ENCODE data around the gene ECI1. TPM values are rescaled to one million over a fixed set of nuclear protein-coding genes. Genes with fewer than 3 reads are reported as not detected.
"Not testable (repeated sequence)": the region's sequence is repeated elsewhere in the genome, so short reads cannot be mapped to it uniquely, and the experiment has no call there.

Gene ECI1
- total RNA-seq, 2 experiments from 2014 or later = 36.0 to 41.1 TPM

- peak overlapping the region; percentile 81 for H3K27ac Mint-ChIP-seq
- H3K36me3 Mint-ChIP-seq (ENCODE audit: low read depth) = peaks cover 16% of the 10 kb centered on the region
- ChIA-PET CTCF (interaction anchor here (2.1 kb wide), 1 partner anchor 10 kb away, joined by 6 read pairs; the partner anchor contains the start of gene PGP), POLR2A (interaction anchor here (0.7 to 1.6 kb wide), 4 partner anchors 10 to 240 kb away, joined by 3 to 4 read pairs (median 3); partner anchors contain the start of genes ECI1, PGP and RPS2)
- ATAC-seq = no peak
- peaks cover 24% of the 10 kb centered on the region for H3K4me1 Mint-ChIP-seq (ENCODE audit: low read depth)
- peaks cover 10% of the 10 kb centered on the region for H3K27me3 Mint-ChIP-seq (ENCODE audit: low read depth)
- peak overlapping the region; percentile 78 for H3K4me3 Mint-ChIP-seq
- no peaks in the 10 kb centered on the region for H3K9me3 Mint-ChIP-seq (ENCODE audit: insufficient read depth)
- DNase-seq = no peak
Observed at GRCh38 chr16:2204416-2205103, 46.8 kb downstream of the ECI1 start.

DNA sequence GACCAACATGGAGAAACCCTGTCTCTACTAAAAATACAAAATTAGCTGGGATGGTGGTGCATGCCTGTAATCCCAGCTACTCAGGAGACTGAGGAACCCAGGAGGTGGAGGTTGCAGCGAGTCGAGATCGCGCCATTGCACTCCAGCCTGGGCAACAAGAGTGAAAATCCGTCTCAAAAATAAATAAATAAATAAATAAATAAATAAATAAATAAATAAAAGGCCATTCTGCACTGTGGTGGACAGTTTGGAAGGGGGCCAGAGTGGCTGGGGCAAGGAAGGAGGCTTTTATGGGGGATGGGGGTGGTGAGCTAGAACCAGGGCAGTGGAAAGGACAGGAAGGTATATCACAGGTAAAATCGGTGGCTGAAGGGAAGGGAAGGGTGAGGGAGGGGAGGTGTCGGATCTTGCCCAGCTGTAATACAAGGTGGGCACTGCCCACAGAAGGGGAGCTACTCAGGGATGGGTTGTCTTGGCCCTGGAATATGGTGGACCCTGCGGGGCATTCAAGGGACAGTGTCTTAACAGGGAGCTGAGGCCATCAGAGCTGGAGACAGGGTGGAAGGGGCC is 48.2 kb downstream of the ECI1 start:
- Mint-ChIP-seq H3K36me3 (ENCODE audit: low read depth) (peaks cover 15% of the 10 kb centered on the region), H3K27me3 (ENCODE audit: low read depth) (peaks cover 20% of the 10 kb centered on the region), H3K4me1 (ENCODE audit: low read depth) (peaks cover 24% of the 10 kb centered on the region), H3K4me3 (peak overlapping the region; percentile 2)
- DNase-seq; H3K27ac Mint-ChIP-seq; H3K9me3 Mint-ChIP-seq (ENCODE audit: insufficient read depth); ATAC-seq: not testable (repeated sequence)
- ChIA-PET POLR2A (interaction anchor here (1.0 kb wide), 1 partner anchor 48 kb away, joined by 3 read pairs; the partner anchor contains the start of gene TRAF7), CTCF (interaction anchor here (1.0 kb wide), 1 partner anchor 8 kb away, joined by 3 read pairs; no protein-coding TSS in a partner anchor)

DNA sequence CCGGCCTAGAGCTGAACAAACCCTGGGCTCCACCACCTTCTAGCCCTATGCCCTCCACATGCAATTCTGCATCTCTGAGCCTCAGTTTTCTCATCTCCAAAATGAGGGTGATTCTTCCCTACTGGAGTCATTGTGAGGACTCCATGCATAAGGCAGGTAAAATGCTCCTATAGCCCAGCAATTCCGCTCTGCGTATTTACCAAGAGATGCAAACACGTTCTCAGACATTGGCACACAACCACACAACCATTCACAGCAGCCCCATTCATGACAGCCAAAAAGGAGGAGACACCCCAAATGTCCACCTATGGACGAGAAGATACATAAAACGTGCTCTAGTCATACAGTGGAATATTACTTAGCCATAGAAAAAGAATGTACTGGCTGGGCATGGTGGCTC is 51.1 kb downstream of the ECI1 start:
- POLR2A ChIA-PET = interaction anchor here (1.2 kb wide), 1 partner anchor 14 kb away, joined by 3 read pairs; the partner anchor contains the start of gene PGP
- DNase-seq (no peak), ATAC-seq (no peak)
- Mint-ChIP-seq H3K27me3 (ENCODE audit: low read depth) (peaks cover 37% of the 10 kb centered on the region), H3K9me3 (ENCODE audit: insufficient read depth) (no peaks in the 10 kb centered on the region), H3K27ac (no peak overlapping the region), H3K36me3 (ENCODE audit: low read depth) (no peaks in the 10 kb centered on the region), H3K4me3 (no peak overlapping the region), H3K4me1 (ENCODE audit: low read depth) (peaks cover 7% of the 10 kb centered on the region)
- CTCF ChIA-PET = no interaction called here

- DNase-seq = no peak
- ATAC-seq = no peak
Observed at GRCh38 chr16:2199621-2200139, 51.7 kb downstream of the ECI1 start.

DNA sequence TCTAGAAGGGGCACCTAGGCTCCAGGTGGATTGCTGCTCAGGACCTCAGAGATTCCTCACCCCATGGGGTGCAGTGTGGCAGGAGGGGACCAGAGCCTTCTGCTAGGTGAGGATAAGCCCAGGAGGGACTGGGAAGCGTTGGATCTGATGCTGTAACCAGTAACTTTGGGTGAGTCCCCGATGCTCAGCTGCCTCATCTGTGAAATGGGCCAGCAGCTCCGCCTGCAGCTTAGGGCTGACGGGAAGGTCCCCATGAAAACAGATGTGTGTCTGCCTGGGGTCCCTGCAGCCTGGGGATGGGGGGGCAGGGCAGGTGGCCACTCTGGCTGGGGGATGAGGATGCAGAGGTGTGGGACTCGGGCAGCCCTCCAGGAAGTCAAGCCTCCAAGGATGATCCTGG is 52.3 kb downstream of the ECI1 start:
- ATAC-seq = no peak
- no peaks in the 10 kb centered on the region for H3K36me3 Mint-ChIP-seq (ENCODE audit: low read depth)
- no peak for DNase-seq
- H3K27me3 Mint-ChIP-seq (ENCODE audit: low read depth) = peaks cover 48% of the 10 kb centered on the region
- no peaks in the 10 kb centered on the region for H3K9me3 Mint-ChIP-seq (ENCODE audit: insufficient read depth)
- ChIA-PET POLR2A (interaction anchor here (1.2 kb wide), 1 partner anchor 16 kb away, joined by 3 read pairs; the partner anchor contains the start of gene PGP), CTCF (no interaction called here)
- no peak overlapping the region for H3K27ac Mint-ChIP-seq
- H3K4me3 Mint-ChIP-seq = no peak overlapping the region
- H3K4me1 Mint-ChIP-seq (ENCODE audit: low read depth) = peaks cover 3% of the 10 kb centered on the region

More at GRCh38 chr16:2199621-2200139, 51.7 kb downstream of the ECI1 start:
- Mint-ChIP-seq H3K36me3 (ENCODE audit: low read depth) (no peaks in the 10 kb centered on the region), H3K4me1 (ENCODE audit: low read depth) (peaks cover 7% of the 10 kb centered on the region), H3K27ac (no peak overlapping the region), H3K9me3 (ENCODE audit: insufficient read depth) (no peaks in the 10 kb centered on the region), H3K4me3 (no peak overlapping the region), H3K27me3 (ENCODE audit: low read depth) (peaks cover 42% of the 10 kb centered on the region)
- CTCF ChIA-PET = no interaction called here
- POLR2A ChIA-PET = interaction anchor here (1.2 kb wide), 1 partner anchor 15 kb away, joined by 3 read pairs; the partner anchor contains the start of gene PGP

DNA sequence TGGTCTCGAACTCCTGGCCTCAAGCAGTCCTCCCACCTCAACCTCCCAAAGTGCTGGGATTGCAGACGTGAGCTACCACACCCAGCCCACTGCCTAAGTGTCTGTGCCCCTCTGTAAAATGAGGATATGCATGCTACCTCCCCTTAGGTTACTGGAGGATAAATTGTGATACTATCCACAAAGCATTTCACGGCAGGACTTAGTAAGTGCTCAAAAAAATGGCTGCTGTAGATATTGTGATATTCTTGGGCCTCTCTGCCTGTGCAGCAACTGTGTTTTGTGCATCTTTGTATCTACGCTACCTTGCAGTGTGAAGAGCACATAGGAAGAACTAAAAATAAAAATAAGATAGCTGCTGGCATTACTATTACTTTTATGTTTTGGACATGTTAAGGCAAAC is 53.1 kb downstream of the ECI1 start:
- CTCF ChIA-PET = no interaction called here
- POLR2A ChIA-PET = no interaction called here
- Mint-ChIP-seq H3K27ac (no peak overlapping the region), H3K9me3 (ENCODE audit: insufficient read depth) (no peaks in the 10 kb centered on the region), H3K4me3 (no peak overlapping the region), H3K4me1 (ENCODE audit: low read depth) (peaks cover 3% of the 10 kb centered on the region), H3K27me3 (ENCODE audit: low read depth) (peaks cover 49% of the 10 kb centered on the region), H3K36me3 (ENCODE audit: low read depth) (no peaks in the 10 kb centered on the region)
- ATAC-seq (no peak), DNase-seq (no peak)

GRCh38 chr16:2197765-2198164 is 53.6 kb downstream of the ECI1 start:
- ChIA-PET POLR2A (no interaction called here), CTCF (no interaction called here)
- H3K4me1 Mint-ChIP-seq (ENCODE audit: low read depth) = peaks cover 3% of the 10 kb centered on the region
- ATAC-seq (no peak), DNase-seq (no peak)
- peaks cover 49% of the 10 kb centered on the region for H3K27me3 Mint-ChIP-seq (ENCODE audit: low read depth)
- no peak overlapping the region for H3K4me3 Mint-ChIP-seq
- no peak overlapping the region for H3K27ac Mint-ChIP-seq
- H3K36me3 Mint-ChIP-seq (ENCODE audit: low read depth) = no peaks in the 10 kb centered on the region
- H3K9me3 Mint-ChIP-seq (ENCODE audit: insufficient read depth) = no peaks in the 10 kb centered on the region

GRCh38 chr16:2196981-2197511 is 54.3 kb downstream of the ECI1 start:
- ChIA-PET POLR2A (interaction anchor here (0.8 kb wide), 1 partner anchor 43 kb away, joined by 4 read pairs; no protein-coding TSS in a partner anchor), CTCF (no interaction called here)
- ATAC-seq (no peak), DNase-seq (no peak)
- H3K9me3 Mint-ChIP-seq (ENCODE audit: insufficient read depth) = no peaks in the 10 kb centered on the region
- H3K36me3 Mint-ChIP-seq (ENCODE audit: low read depth) = no peaks in the 10 kb centered on the region
- H3K27me3 Mint-ChIP-seq (ENCODE audit: low read depth) = peaks cover 45% of the 10 kb centered on the region
- H3K27ac Mint-ChIP-seq = no peak overlapping the region
- peak overlapping the region; percentile 25 for H3K4me3 Mint-ChIP-seq
- H3K4me1 Mint-ChIP-seq (ENCODE audit: low read depth) = peaks cover 3% of the 10 kb centered on the region

GRCh38 chr16:2196162-2196980 is 55.0 kb downstream of the ECI1 start, which contains the start of gene CASKIN1:
Gene CASKIN1, minus strand, starts transcription at chr16:2196605. Its CDS starts 173 bp downstream, at chr16:2196432.
- CTCF ChIA-PET = interaction anchor here (2.7 kb wide), 1 partner anchor 304 kb away, joined by 20 read pairs; no protein-coding TSS in a partner anchor
- H3K27ac Mint-ChIP-seq = no peak within 1 kb of the TSS
- DNase-seq (no peak), ATAC-seq (peak; percentile 58)
- H3K4me3 Mint-ChIP-seq = peak within 1 kb of the TSS; percentile 25
- H3K36me3 Mint-ChIP-seq (ENCODE audit: low read depth) = no peaks in the 10 kb centered on the region
- POLR2A ChIA-PET = interaction anchor here (0.8 kb wide), 1 partner anchor 42 kb away, joined by 4 read pairs; no protein-coding TSS in a partner anchor
- H3K27me3 Mint-ChIP-seq (ENCODE audit: low read depth) = peaks cover 44% of the 10 kb centered on the region
- H3K4me1 Mint-ChIP-seq (ENCODE audit: low read depth) = peaks cover 3% of the 10 kb centered on the region
- no peaks in the 10 kb centered on the region for H3K9me3 Mint-ChIP-seq (ENCODE audit: insufficient read depth)

DNA sequence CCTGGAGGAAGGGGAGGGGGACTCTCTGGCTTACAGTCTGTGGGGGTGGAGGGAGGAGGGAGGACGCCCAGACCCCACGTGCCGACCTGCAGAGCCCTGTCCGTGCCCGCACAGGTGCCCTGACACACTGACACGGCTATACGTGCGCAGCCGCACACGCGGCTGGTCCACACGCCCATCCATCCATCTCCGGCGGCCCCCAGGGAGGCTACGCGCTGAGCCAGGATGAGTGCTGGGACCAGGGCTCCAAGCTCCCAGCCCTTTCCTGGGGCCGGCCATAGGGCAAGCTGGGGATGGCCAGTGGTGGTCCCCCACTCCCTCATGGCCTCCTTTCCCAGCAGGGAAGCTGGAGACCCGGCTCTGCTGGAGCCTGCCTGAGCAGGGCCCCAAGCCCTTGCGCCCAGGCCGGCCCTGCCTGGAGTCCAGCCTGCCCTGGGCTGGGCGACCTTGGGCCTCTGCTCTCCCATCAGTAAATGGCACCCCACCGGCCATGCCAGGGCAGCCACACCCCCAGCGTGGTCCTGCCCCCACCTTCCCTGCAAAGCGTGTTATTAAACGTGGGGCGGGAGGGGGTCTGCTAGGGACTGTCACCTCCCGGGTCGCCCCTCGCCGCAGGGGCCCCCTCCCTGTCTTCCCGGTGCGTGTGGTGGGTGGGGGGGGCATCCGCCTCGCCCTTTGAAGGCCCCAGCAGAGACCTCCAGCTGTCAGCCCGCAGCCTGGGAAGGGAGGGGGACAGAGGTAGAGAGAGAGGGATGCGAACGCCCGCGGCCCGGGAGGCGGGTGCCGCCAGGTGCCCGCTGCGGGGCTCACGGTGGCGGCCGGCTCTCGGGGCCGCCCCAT is 55.8 kb downstream of the ECI1 start:
- peaks cover 43% of the 10 kb centered on the region for H3K27me3 Mint-ChIP-seq (ENCODE audit: low read depth)
- H3K27ac Mint-ChIP-seq = no peak overlapping the region
- H3K4me1 Mint-ChIP-seq (ENCODE audit: low read depth) = peaks cover 3% of the 10 kb centered on the region
- no peaks in the 10 kb centered on the region for H3K9me3 Mint-ChIP-seq (ENCODE audit: insufficient read depth)
- POLR2A ChIA-PET = interaction anchor here (0.6 to 1.0 kb wide), 4 partner anchors 56 to 511 kb away, joined by 3 to 5 read pairs (median 3); partner anchors contain the start of gene ECI1
- no peaks in the 10 kb centered on the region for H3K36me3 Mint-ChIP-seq (ENCODE audit: low read depth)
- ATAC-seq (peak; percentile 4), DNase-seq (no peak)
- CTCF ChIA-PET = interaction anchor here (0.7 to 2.7 kb wide), 11 partner anchors 8 to 305 kb away, joined by 3 to 20 read pairs (median 4); partner anchors contain the start of genes CCNF, ECI1, PGP and TRAF7
- no peak overlapping the region for H3K4me3 Mint-ChIP-seq
